ENCODE results near the gene PAM16.
"Not testable (repeated sequence)": the region's sequence is repeated elsewhere in the genome, so short reads cannot be mapped to it uniquely, and the experiment has no call there.

The PAM16 gene

GRCh38 chr16:4350365-4350786, 745 bp downstream of the PAM16 start:
- DNase-seq: no peak

- DNase-seq: no peak
These were observed 1.8 kb downstream of the PAM16 start for GRCh38 chr16:4349332-4349731.

- no peak for DNase-seq
These were observed 3.2 kb downstream of the PAM16 start for GRCh38 chr16:4347765-4348509.

GRCh38 chr16:4347010-4347409, 4.1 kb downstream of the PAM16 start:
- no peak for DNase-seq

- no peak for DNase-seq
These were observed 5.0 kb downstream of the PAM16 start for GRCh38 chr16:4345836-4346781.

- no peak for DNase-seq
These were observed 5.9 kb downstream of the PAM16 start for GRCh38 chr16:4344983-4345835.

GRCh38 chr16:4344300-4344982, 6.7 kb downstream of the PAM16 start:
- DNase-seq: not testable (repeated sequence)

GRCh38 chr16:4342866-4343744, 8.0 kb downstream of the PAM16 start:
- DNase-seq: no peak

- DNase-seq: no peak
These were observed 9.9 kb downstream of the PAM16 start for GRCh38 chr16:4341250-4341649.

- no peak for DNase-seq
These were observed 10.7 kb downstream of the PAM16 start for GRCh38 chr16:4340443-4340842.

GRCh38 chr16:4339909-4340308, 11.2 kb downstream of the PAM16 start:
- DNase-seq: no peak

GRCh38 chr16:4339455-4339854, 11.7 kb downstream of the PAM16 start:
- no peak for DNase-seq

- DNase-seq: no peak
These were observed 12.3 kb downstream of the PAM16 start for GRCh38 chr16:4338712-4339299.

- no peak for DNase-seq
These were observed 13.0 kb downstream of the PAM16 start for GRCh38 chr16:4338125-4338582.

GRCh38 chr16:4337540-4338088, 13.5 kb downstream of the PAM16 start:
- no peak for DNase-seq

GRCh38 chr16:4336701-4337539, 14.2 kb downstream of the PAM16 start:
- DNase-seq: no peak

- DNase-seq: no peak
These were observed 16.2 kb downstream of the PAM16 start for GRCh38 chr16:4334724-4335495.

GRCh38 chr16:4333714-4334113, 17.4 kb downstream of the PAM16 start:
- not testable (repeated sequence) for DNase-seq

- no peak for DNase-seq
These were observed 17.8 kb downstream of the PAM16 start for GRCh38 chr16:4333308-4333638.
